Trophoblast cell (in vitro differentiated cells and primary cell): ENCODE measurements around the gene TMEM120B.
"Not testable (repeated sequence)": the region's sequence is repeated elsewhere in the genome, so short reads cannot be mapped to it uniquely, and the experiment has no call there.

Experiments
- DNase-seq, 2 donors: peaks; one replicate each; pipeline ENCODE4 v3.0.0-alpha.2; 2016
- H2AFZ ChIP-seq: 2 replicates; pipeline ENCODE4 v1.6.1; 2013; ENCODE audit warnings: low read length, moderate library complexity, mild to moderate bottlenecking; ENCODE audit not compliant: insufficient read depth, poor library complexity
- H2AK5ac ChIP-seq: 2 replicates; pipeline ENCODE4 v1.6.1; 2013; ENCODE audit warnings: mild to moderate bottlenecking, low read length
- H2BK120ac ChIP-seq: 2 replicates; pipeline ENCODE4 v1.6.1; 2013; ENCODE audit warnings: low read length, mild to moderate bottlenecking, moderate library complexity; ENCODE audit not compliant: insufficient read depth, poor library complexity
- H2BK12ac ChIP-seq: 2 replicates; pipeline ENCODE4 v1.6.1; 2013; ENCODE audit warnings: mild to moderate bottlenecking, low read length, moderate library complexity
- H2BK5ac ChIP-seq: 2 replicates; pipeline ENCODE4 v1.6.1; 2013; ENCODE audit warnings: low read length, low read depth, moderate library complexity, mild to moderate bottlenecking; ENCODE audit not compliant: poor library complexity
- H3K14ac ChIP-seq: 2 replicates; pipeline ENCODE4 v1.6.1; 2013; ENCODE audit warnings: mild to moderate bottlenecking, low read length
- H3K18ac ChIP-seq: 2 replicates; pipeline ENCODE4 v1.6.1; 2013; ENCODE audit warnings: mild to moderate bottlenecking, low read length
- H3K23ac ChIP-seq: 2 replicates; pipeline ENCODE4 v1.6.1; 2013; ENCODE audit warnings: low read length
- H3K27ac ChIP-seq: 2 replicates; pipeline ENCODE4 v1.5.1; 2013; ENCODE audit warnings: low read depth, mild to moderate bottlenecking, inconsistent platforms, low read length, moderate library complexity
- H3K27me3 ChIP-seq: 2 replicates; pipeline ENCODE4 v1.6.1; 2013; ENCODE audit warnings: inconsistent platforms, mild to moderate bottlenecking, low read length, moderate library complexity; ENCODE audit not compliant: insufficient read depth
- H3K36me3 ChIP-seq, 2 experiments: 1 replicate in 1 of 2; 2 replicates in 1 of 2; pipeline ENCODE4 v1.6.1; 2013; ENCODE audit warnings: low read length in 2 of 2, mild to moderate bottlenecking in 2 of 2, moderate library complexity in 1 of 2; ENCODE audit not compliant: insufficient read depth in 2 of 2, control insufficient read depth in 1 of 2
- H3K4ac ChIP-seq: 2 replicates; pipeline ENCODE4 v1.6.1; 2013; ENCODE audit warnings: low read depth, mild to moderate bottlenecking, low read length, moderate library complexity
- H3K4me1 ChIP-seq, 2 experiments: 1 replicate in 1 of 2; 2 replicates in 1 of 2; pipeline ENCODE4 v1.6.1; 2013; ENCODE audit warnings: low read length in 2 of 2, mild to moderate bottlenecking in 2 of 2, moderate library complexity in 1 of 2; ENCODE audit not compliant: insufficient read depth in 2 of 2, control insufficient read depth in 1 of 2
- H3K4me2 ChIP-seq: 2 replicates; pipeline ENCODE4 v1.6.1; 2013; ENCODE audit warnings: inconsistent platforms, mild to moderate bottlenecking, low read length, moderate library complexity
- H3K4me3 ChIP-seq: 2 replicates; pipeline ENCODE4 v1.5.1; 2013; ENCODE audit warnings: mild to moderate bottlenecking, low read depth, low read length, inconsistent platforms
- H3K79me1 ChIP-seq: one replicate; pipeline ENCODE4 v1.6.1; 2013; ENCODE audit warnings: low read length
- H3K79me2 ChIP-seq: 2 replicates; pipeline ENCODE4 v1.6.1; 2013; ENCODE audit warnings: low read length, mild to moderate bottlenecking; ENCODE audit not compliant: control insufficient read depth, insufficient read depth, poor library complexity
- H3K9ac ChIP-seq: 2 replicates; pipeline ENCODE4 v1.6.1; 2013; ENCODE audit warnings: mild to moderate bottlenecking, low read length
- H3K9me3 ChIP-seq: 2 replicates; pipeline ENCODE4 v1.6.1; 2013; ENCODE audit warnings: low read depth, mild to moderate bottlenecking, control low read depth, inconsistent platforms, low read length; ENCODE audit not compliant: insufficient read depth
- H4K12ac ChIP-seq: 2 replicates; pipeline ENCODE4 v1.6.1; 2013; ENCODE audit warnings: low read depth, mild to moderate bottlenecking, low read length, moderate library complexity
- H4K8ac ChIP-seq: 2 replicates; pipeline ENCODE4 v1.6.1; 2013; ENCODE audit warnings: low read depth, mild to moderate bottlenecking, low read length, moderate library complexity
- H4K91ac ChIP-seq: one replicate; pipeline ENCODE4 v1.6.1; 2013; ENCODE audit warnings: low read depth, mild to moderate bottlenecking, low read length, moderate library complexity
- WGBS: extraction: QIAGEN DNeasy Blood & Tissue Kit; methylation state at CpG from one replicate; pipeline ENCODE4 v1.1.7; 2013; ENCODE audit warnings: missing lambda C conversion rate; ENCODE audit not compliant: insufficient read length, insufficient coverage; ENCODE audit errors: extremely low coverage; 5-methylcytosine and 5-hydroxymethylcytosine counted together

The TMEM120B gene

DNA sequence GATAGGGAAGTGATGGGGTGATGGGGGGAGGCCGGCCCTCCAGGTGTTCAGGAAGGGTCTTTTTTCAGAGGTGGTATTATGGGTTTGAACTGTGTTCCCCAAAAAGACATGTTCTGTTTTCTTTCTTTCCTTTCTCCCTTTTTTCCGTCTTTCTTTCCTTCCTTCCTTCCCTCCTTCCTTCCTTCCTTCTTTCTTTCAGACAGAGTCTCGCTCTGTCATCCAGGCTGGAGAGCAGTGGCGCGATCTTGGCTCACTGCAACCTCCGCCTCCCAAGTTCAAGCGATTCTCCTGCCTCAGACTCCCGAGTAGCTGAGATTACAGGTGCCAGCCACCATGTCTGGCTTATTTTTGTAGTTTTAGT, 3.5 kb upstream of the TMEM120B start:
- H2BK120ac ChIP-seq, H3K4me3 ChIP-seq, H3K9me3 ChIP-seq, H2AK5ac ChIP-seq, H4K12ac ChIP-seq, H3K14ac ChIP-seq, H2BK12ac ChIP-seq, H3K27me3 ChIP-seq, H4K91ac ChIP-seq, H3K9ac ChIP-seq, H3K18ac ChIP-seq, H2BK5ac ChIP-seq, H3K23ac ChIP-seq, H3K36me3 ChIP-seq, H3K27ac ChIP-seq, H3K79me2 ChIP-seq, H4K8ac ChIP-seq, H3K4ac ChIP-seq, H3K4me2 ChIP-seq, H2AFZ ChIP-seq, DNase-seq: not testable (repeated sequence)
- H3K79me1 ChIP-seq = peaks cover 14% of the 10 kb centered on the region
- no CpG with 5 or more reads among the region's 8 CpGs for WGBS
- peaks cover 10 to 16% of the 10 kb centered on the region in 2 experiments for H3K4me1 ChIP-seq

DNA sequence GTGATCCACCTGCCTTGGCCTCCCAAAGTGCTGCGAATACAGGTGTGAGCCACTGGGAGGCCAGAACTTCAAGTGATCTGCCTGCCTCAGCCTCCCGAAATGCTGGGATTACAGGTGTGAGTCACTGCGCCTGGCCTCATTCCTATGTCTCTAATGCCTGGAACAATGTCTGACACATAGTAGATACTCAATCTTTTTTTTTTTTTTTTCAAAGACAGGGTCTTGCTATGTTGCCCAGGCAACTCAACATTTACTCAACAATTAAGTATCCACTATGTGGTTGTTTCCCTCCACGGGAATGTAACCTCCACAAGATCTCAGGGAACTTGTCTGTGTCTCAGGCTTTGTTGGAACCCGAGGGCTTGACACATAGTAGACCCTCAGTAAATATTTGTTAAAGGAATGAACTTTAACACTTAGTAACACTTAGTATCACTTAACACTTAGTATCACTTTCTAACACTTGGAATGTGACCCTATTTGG, 3.0 kb upstream of the TMEM120B start:
- DNase-seq = peak; percentile 93 to 95
- Histone ChIP-seq H4K91ac (no peak overlapping the region), H4K12ac (no peak overlapping the region), H3K27me3 (no peaks in the 10 kb centered on the region), H3K18ac (no peak overlapping the region), H3K4ac (no peak overlapping the region), H3K23ac (no peak overlapping the region), H3K9me3 (peaks cover 4% of the 10 kb centered on the region), H2AK5ac (no peak overlapping the region), H2AFZ (no peak overlapping the region), H3K36me3 (no peaks in the 10 kb centered on the region), H3K4me1 (peaks cover 10 to 16% of the 10 kb centered on the region in 2 experiments), H3K4me2 (no peak overlapping the region), H2BK5ac (no peak overlapping the region), H3K79me1 (peaks cover 14% of the 10 kb centered on the region), H3K27ac (peak overlapping the region; percentile 3), H3K14ac (no peak overlapping the region), H3K9ac (no peak overlapping the region), H3K79me2 (peaks cover 8% of the 10 kb centered on the region), H4K8ac (no peak overlapping the region), H3K4me3 (no peak overlapping the region), H2BK120ac (no peak overlapping the region), H2BK12ac (no peak overlapping the region)
- WGBS = no CpG with 5 or more reads among the region's 5 CpGs

DNA sequence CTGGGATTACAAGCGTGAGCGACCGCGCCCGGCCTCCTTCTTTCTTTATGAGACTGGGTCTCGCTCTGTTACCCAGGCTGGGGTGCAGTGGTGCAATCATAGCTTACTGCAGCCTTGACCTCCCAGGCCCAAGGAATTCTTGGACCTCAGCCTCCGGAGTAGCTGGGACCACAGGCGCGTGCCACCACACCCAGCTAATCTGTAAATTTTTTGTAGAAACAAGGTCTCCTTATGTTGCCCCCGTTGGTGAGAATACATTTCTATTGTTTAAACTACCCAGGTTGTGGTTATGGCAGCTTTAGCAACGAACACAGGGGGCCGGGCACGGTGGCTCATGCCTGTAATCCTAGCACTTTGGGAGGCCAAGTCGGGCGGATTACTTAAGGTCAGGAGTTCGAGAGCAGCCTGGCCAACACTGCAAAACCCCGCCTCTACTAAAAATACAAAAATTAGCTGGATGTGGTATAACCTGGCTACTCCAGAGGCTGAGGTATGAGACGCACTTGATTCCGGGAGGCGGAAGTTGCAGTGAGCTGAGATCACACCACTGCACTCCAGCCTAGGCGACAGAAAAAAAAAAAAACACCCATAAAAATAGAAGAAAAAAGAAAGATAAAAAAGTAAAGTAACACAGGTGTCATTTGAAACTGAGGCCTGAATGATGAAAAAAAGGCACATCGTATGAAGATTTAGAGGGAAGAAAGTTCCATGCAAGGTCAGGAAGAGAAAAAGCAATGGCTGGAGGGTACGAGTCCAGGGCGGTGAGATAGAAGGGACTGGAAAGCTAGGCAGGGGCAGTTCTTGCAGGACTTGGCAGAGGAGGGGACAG, 977 bp upstream of the TMEM120B start:
- Histone ChIP-seq H2BK5ac (no peak overlapping the region), H3K4ac (no peak overlapping the region), H4K12ac (peak overlapping the region; percentile 58), H3K4me3 (peak overlapping the region; percentile 70), H3K27me3 (no peaks in the 10 kb centered on the region), H3K14ac (peak overlapping the region; percentile 64), H3K4me2 (peak overlapping the region; percentile 86), H2AFZ (peak overlapping the region; percentile 91), H4K91ac (no peak overlapping the region), H3K79me2 (peaks cover 8% of the 10 kb centered on the region), H3K27ac (no peak overlapping the region), H3K4me1 (peaks cover 10 to 16% of the 10 kb centered on the region in 2 experiments), H2AK5ac (no peak overlapping the region), H3K36me3 (peaks cover 0 to 2% of the 10 kb centered on the region in 2 experiments), H3K9me3 (peaks cover 4% of the 10 kb centered on the region), H4K8ac (peak overlapping the region; percentile 81), H2BK120ac (no peak overlapping the region), H3K79me1 (peaks cover 14% of the 10 kb centered on the region), H3K18ac (peak overlapping the region; percentile 73), H3K9ac (no peak overlapping the region), H2BK12ac (no peak overlapping the region), H3K23ac (no peak overlapping the region)
- peak in 1 of 2 donors; percentile 57 for DNase-seq
- no CpG with 5 or more reads among the region's 24 CpGs for WGBS

DNA sequence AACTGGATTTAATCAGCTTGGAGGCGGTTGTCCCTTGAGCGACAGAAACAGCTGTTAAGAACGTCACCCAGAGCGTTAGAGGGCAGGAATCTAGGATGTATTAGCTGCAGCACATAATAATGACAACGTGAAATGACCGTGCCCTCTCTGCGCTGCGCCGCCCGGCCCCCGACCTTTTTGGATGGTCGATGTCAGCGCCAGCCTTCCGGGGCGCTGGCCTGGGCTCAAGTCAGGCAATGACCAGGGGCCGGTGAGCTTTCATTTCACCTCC, 427 bp upstream of the TMEM120B start:
- H2BK5ac ChIP-seq = peak overlapping the region; percentile 39
- peak overlapping the region; percentile 61 for H2BK120ac ChIP-seq
- H3K27me3 ChIP-seq = no peaks in the 10 kb centered on the region
- H3K18ac ChIP-seq = peak overlapping the region; percentile 87
- peaks cover 8% of the 10 kb centered on the region for H3K79me2 ChIP-seq
- H3K9ac ChIP-seq = peak overlapping the region; percentile 69
- peaks cover 14% of the 10 kb centered on the region for H3K79me1 ChIP-seq
- no peak overlapping the region for H3K23ac ChIP-seq
- WGBS = no CpG with 5 or more reads among the region's 16 CpGs
- peaks cover 0 to 2% of the 10 kb centered on the region in 2 experiments for H3K36me3 ChIP-seq
- H4K91ac ChIP-seq = peak overlapping the region; percentile 82
- peaks cover 10 to 18% of the 10 kb centered on the region in 2 experiments for H3K4me1 ChIP-seq
- H3K4ac ChIP-seq = no peak overlapping the region
- peak overlapping the region; percentile 86 for H3K4me2 ChIP-seq
- H2AK5ac ChIP-seq = no peak overlapping the region
- H3K27ac ChIP-seq = no peak overlapping the region
- no peak overlapping the region for H2BK12ac ChIP-seq
- H3K4me3 ChIP-seq = peak overlapping the region; percentile 70
- peak overlapping the region; percentile 81 for H4K8ac ChIP-seq
- peaks cover 4% of the 10 kb centered on the region for H3K9me3 ChIP-seq
- H4K12ac ChIP-seq = peak overlapping the region; percentile 58
- peak overlapping the region; percentile 91 for H2AFZ ChIP-seq
- peak; percentile 46 to 59 for DNase-seq
- H3K14ac ChIP-seq = peak overlapping the region; percentile 64
